H1 (cell line): ENCODE measurements around the gene GTF2IRD1. TPM values are rescaled to one million over a fixed set of nuclear protein-coding genes. Genes with fewer than 3 reads are reported as not detected.

ENCODE experiments used
- CTCF ChIA-PET: fragments of 300-600 bp; sonication (Branson Sonifier 250); formaldehyde crosslinking; loops from one replicate; lab custom pipeline; 2021; ENCODE audit not compliant: partially characterized antibody; lab: Charles Lee
- POLR2A ChIA-PET: fragments of 300-600 bp; sonication (Branson Sonifier 250); formaldehyde crosslinking; loops from one replicate; lab custom pipeline; 2021; ENCODE audit warnings: inconsistent platforms; ENCODE audit not compliant: partially characterized antibody; lab: Charles Lee
- DNase-seq, 2 experiments: peaks; one replicate each; pipeline versions ENCODE4 v3.0.0 to v3.0.0-alpha.2; 2010 to 2022; ENCODE audit warnings: low spot score in 2 of 2, low read depth in 1 of 2, mixed read lengths in 1 of 2
- FAIRE-seq: peaks from 2 replicates; lab custom pipeline; 2011; peaks lifted over from hg19 to GRCh38; lab: Jason Lieb, UNC
- H2AFZ ChIP-seq: 2 replicates; pipeline ENCODE4 v1.8.1; 2012; ENCODE audit warnings: low read length, inconsistent platforms
- H2AK5ac ChIP-seq: 2 replicates; pipeline ENCODE4 v1.6.1; 2013; ENCODE audit warnings: low read depth, low read length
- H2BK120ac ChIP-seq: replicated peaks from 2 replicates; pipeline ENCODE3; 2013; ENCODE audit warnings: low read depth, low read length, inconsistent platforms
- H2BK12ac ChIP-seq: 2 replicates; pipeline ENCODE4 v1.6.1; 2013; ENCODE audit warnings: low read depth, low read length
- H2BK15ac ChIP-seq: 2 replicates; pipeline ENCODE4 v1.6.1; 2013; ENCODE audit warnings: low read length
- H2BK20ac ChIP-seq: 2 replicates; pipeline ENCODE4 v1.6.1; 2013; ENCODE audit warnings: low read length
- H2BK5ac ChIP-seq: 2 replicates; pipeline ENCODE4 v1.6.1; 2013; ENCODE audit warnings: low read depth, low read length
- H3K14ac ChIP-seq: 2 replicates; pipeline ENCODE4 v1.6.1; 2013; ENCODE audit warnings: inconsistent platforms; ENCODE audit not compliant: insufficient read length
- H3K18ac ChIP-seq: 2 replicates; pipeline ENCODE4 v1.6.1; 2013; ENCODE audit warnings: low read length; ENCODE audit errors: extremely low read depth
- H3K23ac ChIP-seq: 2 replicates; pipeline ENCODE4 v1.6.1; 2013; ENCODE audit warnings: inconsistent platforms; ENCODE audit not compliant: insufficient read length
- H3K23me2 ChIP-seq: 2 replicates; pipeline ENCODE4 v1.6.1; 2013; ENCODE audit warnings: low read depth, low read length
- H3K27ac ChIP-seq: 2 replicates; pipeline ENCODE4 v1.6.1; 2011; ENCODE audit warnings: low read depth, low read length, inconsistent platforms
- H3K27me3 ChIP-seq, 4 experiments: replicated peaks in 1 of 4; 1 replicate in 1 of 4; 2 replicates in 3 of 4; pipeline versions ENCODE4 v1.6.1 to v1.8.1; 2011 to 2013; ENCODE audit warnings: low read length in 3 of 4, mild to moderate bottlenecking in 3 of 4, inconsistent platforms in 2 of 4, mixed read lengths in 2 of 4, moderate library complexity in 1 of 4; ENCODE audit not compliant: control insufficient read depth in 3 of 4, insufficient read depth in 3 of 4; ENCODE audit errors: extremely low read depth in 1 of 4
- H3K36me3 ChIP-seq, 4 experiments: 2 replicates each; pipeline versions ENCODE4 v1.6.1 to v1.8.1; 2011 to 2013; ENCODE audit warnings: mild to moderate bottlenecking in 4 of 4, low read length in 3 of 4, moderate library complexity in 2 of 4, control low read depth in 1 of 4, inconsistent platforms in 1 of 4; ENCODE audit not compliant: insufficient read depth in 4 of 4, control insufficient read depth in 2 of 4
- H3K4ac ChIP-seq: replicated peaks from 2 replicates; pipeline ENCODE3; 2013; ENCODE audit warnings: low read length, low read depth, mixed read lengths, inconsistent platforms; ENCODE audit not compliant: insufficient read length
- H3K4me1 ChIP-seq, 4 experiments: replicated peaks in 1 of 4; 1 replicate in 1 of 4; 2 replicates in 3 of 4; pipeline versions ENCODE4 v1.6.1 to v1.8.1; 2011 to 2013; ENCODE audit warnings: low read length in 3 of 4, inconsistent platforms in 2 of 4, mixed read lengths in 1 of 4; ENCODE audit not compliant: insufficient read depth in 4 of 4, control insufficient read depth in 3 of 4
- H3K4me2 ChIP-seq, 2 experiments: 2 replicates each; pipeline versions ENCODE4 v1.6.1 to v1.8.1; 2011 to 2013; ENCODE audit warnings: low read depth in 2 of 2, low read length in 2 of 2, control low read depth in 1 of 2, inconsistent platforms in 1 of 2, mild to moderate bottlenecking in 1 of 2; ENCODE audit not compliant: insufficient read depth in 1 of 2
- H3K4me3 ChIP-seq, 4 experiments: fragments of 200-600, 300-600 bp in 1 of 4; sonication (generic), shearing (Covaris generic), sonication (Bioruptor Twin) in 1 of 4; 2 replicates each; pipeline versions ENCODE4 v1.5.1 to v1.8.1; 2011 to 2016; ENCODE audit warnings: low read length in 4 of 4, low read depth in 3 of 4, control low read depth in 2 of 4, inconsistent platforms in 2 of 4, mild to moderate bottlenecking in 2 of 4, mixed read lengths in 1 of 4, moderate library complexity in 1 of 4; ENCODE audit not compliant: insufficient read depth in 2 of 4; ENCODE audit errors: extremely low read depth in 1 of 4
- H3K56ac ChIP-seq: replicated peaks from 2 replicates; pipeline ENCODE3; 2013; ENCODE audit warnings: low read depth, mild to moderate bottlenecking, mixed read lengths, low read length, inconsistent platforms; ENCODE audit not compliant: insufficient read length
- H3K79me1 ChIP-seq: 2 replicates; pipeline ENCODE4 v1.6.1; 2013; ENCODE audit warnings: low read depth, low read length, control low read depth
- H3K79me2 ChIP-seq, 2 experiments: 2 replicates each; pipeline versions ENCODE4 v1.6.1 to v1.8.1; 2012 to 2013; ENCODE audit warnings: low read length in 2 of 2, mild to moderate bottlenecking in 2 of 2, inconsistent platforms in 1 of 2; ENCODE audit not compliant: insufficient read depth in 2 of 2, control insufficient read depth in 1 of 2
- H3K9ac ChIP-seq, 4 experiments: replicated peaks in 1 of 4; 1 replicate in 1 of 4; 2 replicates in 3 of 4; pipeline versions ENCODE4 v1.6.1 to v1.8.1; 2011 to 2013; ENCODE audit warnings: low read depth in 3 of 4, low read length in 3 of 4, control low read depth in 2 of 4, mild to moderate bottlenecking in 2 of 4, moderate library complexity in 2 of 4, inconsistent platforms in 1 of 4; ENCODE audit errors: extremely low read depth in 1 of 4
- H3K9me3 ChIP-seq, 2 experiments: 2 replicates each; pipeline versions ENCODE4 v1.6.1 to v1.8.1; 2012 to 2013; ENCODE audit warnings: mild to moderate bottlenecking in 2 of 2, moderate library complexity in 2 of 2, control low read depth in 1 of 2, inconsistent platforms in 1 of 2, low read depth in 1 of 2, low read length in 1 of 2, mixed read lengths in 1 of 2; ENCODE audit not compliant: insufficient read depth in 2 of 2
- H4K20me1 ChIP-seq, 2 experiments: replicated peaks in 1 of 2; 2 replicates each; pipeline versions ENCODE3 to v1.8.1; 2011 to 2013; ENCODE audit warnings: inconsistent platforms in 2 of 2, low read length in 2 of 2, mild to moderate bottlenecking in 1 of 2; ENCODE audit not compliant: insufficient read depth in 2 of 2, control insufficient read depth in 1 of 2
- H4K5ac ChIP-seq: 2 replicates; pipeline ENCODE4 v1.6.1; 2013; ENCODE audit warnings: low read length, low read depth, mixed read lengths, inconsistent platforms; ENCODE audit not compliant: insufficient read length
- H4K8ac ChIP-seq: 2 replicates; pipeline ENCODE4 v1.8.0; 2013; ENCODE audit warnings: mild to moderate bottlenecking, moderate library complexity, low read length, inconsistent platforms; ENCODE audit not compliant: insufficient read depth; ENCODE audit errors: extremely low read depth
- H4K91ac ChIP-seq: replicated peaks from 2 replicates; pipeline ENCODE3; 2013; ENCODE audit warnings: low read length, mixed read lengths, inconsistent platforms; ENCODE audit not compliant: insufficient read length
- CEBPB ChIP-seq: IDR thresholded peaks from 2 replicates; pipeline ENCODE4 v1.6.1; 2012; ENCODE audit warnings: low read depth, low read length
- POU5F1 ChIP-seq: IDR thresholded peaks from 2 replicates; pipeline ENCODE4 v1.6.1; 2011; ENCODE audit warnings: low read depth, mild to moderate bottlenecking, low read length, moderate library complexity
- WGBS, 2 experiments: shearing (Covaris generic) in 1 of 2; methylation state at CpG; one replicate each; pipeline versions ENCODE4 v1.1.6 to v1.1.7; 2013 to 2015; ENCODE audit warnings: low lambda C conversion rate in 2 of 2, mixed read lengths in 2 of 2, inconsistent platforms in 1 of 2, low coverage in 1 of 2, missing lambda C conversion rate in 1 of 2; ENCODE audit not compliant: insufficient replicate concordance in 2 of 2, insufficient coverage in 1 of 2, insufficient read length in 1 of 2; ENCODE audit errors: extremely low coverage in 1 of 2, missing lambda C conversion rate in 1 of 2; 5-methylcytosine and 5-hydroxymethylcytosine counted together
- polyA plus RNA-seq, 7 experiments: library from polyadenylated mRNA; depleted of rRNA in 3 of 7; stranded (reverse) in 5 of 7; unstranded in 2 of 7; fragments of >200 nt in 5 of 7; fragments of 200-250 nt in 2 of 7; gene quantifications; 1 replicate in 5 of 7; 2 replicates in 1 of 7; 4 replicates in 1 of 7; pipeline versions ENCODE4 v1.2.1 to v1.2.3, GENCODE V29; 2011 to 2013; ENCODE audit warnings: missing spikeins in 2 of 7, mixed read lengths in 2 of 7
- total RNA-seq: library from RNA; stranded (reverse); fragmentation: NEBNext Ultra II Directional; extraction: Animal tissue kit (Norgen Biotek cat#: 25700); gene quantifications from 2 replicates; pipeline ENCODE4 v1.2.1, GENCODE V29; 2021

Gene GTF2IRD1
- total and polyA plus RNA-seq, 2 of the 8 experiments (the other 6 are each of a cell fraction or from before 2014, with no cell fraction given), result 27.4 to 45.4 TPM

- no peak for FAIRE-seq
- Histone ChIP-seq H2BK120ac (no peak overlapping the region), H2AFZ (no peak overlapping the region), H3K4me1 (peaks cover 3 to 17% (median 10%) of the 10 kb centered on the region in 4 experiments; a peak in 5 of 7 replicates), H3K56ac (no peak overlapping the region), H2BK15ac (no peak overlapping the region), H2BK12ac (0 out of 2 replicates have a peak overlapping the region, but pooled peaks have one; percentile 85), H4K5ac (no peak overlapping the region), H2BK5ac (peak overlapping the region; percentile 80; the same call in 1 of the 2 replicates), H4K8ac (0 out of 2 replicates have a peak overlapping the region, but pooled peaks have one; percentile 66), H3K14ac (no peak overlapping the region), H3K27me3 (no peaks in the 10 kb centered on the region), H3K9ac (no peak overlapping the region), H4K20me1 (peaks cover 4 to 16% of the 10 kb centered on the region in 2 experiments), H3K23me2 (no peaks in the 10 kb centered on the region), H2AK5ac (no peak overlapping the region), H3K79me2 (peaks cover 0 to 53% of the 10 kb centered on the region in 2 experiments; a peak in 2 of 4 replicates), H3K18ac (peak overlapping the region; percentile 60), H3K79me1 (peaks cover 22% of the 10 kb centered on the region), H3K9me3 (no peaks in the 10 kb centered on the region), H2BK20ac (no peak overlapping the region), H3K4me2 (peak overlapping the region; percentile 32 to 56), H3K27ac (no peak overlapping the region), H3K23ac (no peak overlapping the region), H3K4me3 (peak overlapping the region in 2 of 4 experiments; percentile 14 to 41; a peak in 4 of 8 replicates), H3K4ac (no peak overlapping the region), H4K91ac (peak overlapping the region; percentile 25), H3K36me3 (no peaks in the 10 kb centered on the region)
- TF ChIP-seq CEBPB (peak; percentile 60; the same call in 1 of the 2 replicates), POU5F1 (no peak)
- WGBS, 2 experiments, result 71% methylated on average over 16 of the region's 16 CpGs; no CpG with 5 or more reads in 1 of the 2 experiments
- POLR2A ChIA-PET, result interaction anchor here (1.0 to 1.8 kb wide), 3 partner anchors 21 to 95 kb away, joined by 3 to 5 read pairs (median 5); partner anchors contain the start of gene GTF2IRD1
- CTCF ChIA-PET, result interaction anchor here (0.5 to 1.0 kb wide), 2 partner anchors 63 to 83 kb away, joined by 3 read pairs; no protein-coding TSS in a partner anchor
- no peak for DNase-seq
Measured at GRCh38 chr7:74480861-74481417, 27.2 kb downstream of the GTF2IRD1 start.
